ENCODE measurements around the gene GAL3ST1. TPM values are rescaled to one million over a fixed set of nuclear protein-coding genes. Genes with fewer than 3 reads are reported as not detected.

GAL3ST1 gene
- total RNA-seq, 1 experiment from 2014 or later, result 8.9 TPM

GRCh38 chr22:30531651-30532608 lies 42.5 kb downstream of the GAL3ST1 start:
- intact Hi-C loops (cut with micrococcal nuclease; ENCODE audit: unreplicated experiment), result no loop called here
- ChIA-PET POLR2A (interaction anchor here (0.6 kb wide), 1 partner anchor 22 kb away, joined by 3 read pairs; no protein-coding TSS in a partner anchor), CTCF (interaction anchor here (0.6 kb wide), 1 partner anchor 104 kb away, joined by 4 read pairs; the partner anchor contains the start of gene SLC35E4)
- H3K9me3 ChIP-seq, result no peaks in the 10 kb centered on the region
- no peaks in the 10 kb centered on the region for H3K4me1 ChIP-seq
- DNase-seq, result no peak
- no peaks in the 10 kb centered on the region for H3K27me3 ChIP-seq (replicated peaks; ENCODE audit: control insufficient read depth, insufficient read depth, low read length)
- Mint-ChIP-seq H3K4me1 (ENCODE audit: low read depth, unreplicated experiment) (no peaks in the 10 kb centered on the region), H3K27ac (ENCODE audit: unreplicated experiment) (no peak overlapping the region), H3K9me3 (ENCODE audit: unreplicated experiment) (no peaks in the 10 kb centered on the region), H3K36me3 (ENCODE audit: insufficient read depth, unreplicated experiment) (no peaks in the 10 kb centered on the region), H3K27me3 (ENCODE audit: insufficient read depth, unreplicated experiment) (peaks cover 3% of the 10 kb centered on the region), H3K4me3 (ENCODE audit: unreplicated experiment) (no peak overlapping the region)
- no peaks in the 10 kb centered on the region for H3K36me3 ChIP-seq (ENCODE audit: control insufficient read depth, insufficient read depth, low read length)
- no peak for TF ChIP-seq CTCF (IDR thresholded peaks at IDR 0.05; ENCODE audit: insufficient read depth in 1 of 2, low read depth in 1 of 2, low read length in 1 of 2, severe bottlenecking in 1 of 2, unreplicated experiment in 1 of 2)
- no TSS peak for BruUV-seq (replicated peaks)
- H3K4me3 ChIP-seq (ENCODE audit: low read depth, low read length), result no peak overlapping the region

- no peaks in the 10 kb centered on the region for H3K9me3 Mint-ChIP-seq (ENCODE audit: unreplicated experiment)
- Histone ChIP-seq H3K36me3 (ENCODE audit: control insufficient read depth, insufficient read depth, low read length) (no peaks in the 10 kb centered on the region), H3K4me3 (ENCODE audit: low read depth, low read length) (no peak overlapping the region), H3K9me3 (no peaks in the 10 kb centered on the region), H3K4me1 (no peaks in the 10 kb centered on the region), H3K27me3 (replicated peaks; ENCODE audit: control insufficient read depth, insufficient read depth, low read length) (no peaks in the 10 kb centered on the region)
- H3K27ac Mint-ChIP-seq (ENCODE audit: unreplicated experiment), result no peak overlapping the region
- no peaks in the 10 kb centered on the region for H3K36me3 Mint-ChIP-seq (ENCODE audit: insufficient read depth, unreplicated experiment)
- H3K4me3 Mint-ChIP-seq (ENCODE audit: unreplicated experiment), result no peak overlapping the region
- no TSS peak for BruUV-seq (replicated peaks)
- CTCF ChIA-PET, result no interaction called here
- intact Hi-C loops (cut with micrococcal nuclease; ENCODE audit: unreplicated experiment), result no loop called here
- POLR2A ChIA-PET, result no interaction called here
- DNase-seq, result no peak
- no peaks in the 10 kb centered on the region for H3K4me1 Mint-ChIP-seq (ENCODE audit: low read depth, unreplicated experiment)
- H3K27me3 Mint-ChIP-seq (ENCODE audit: insufficient read depth, unreplicated experiment), result peaks cover 12% of the 10 kb centered on the region
- TF ChIP-seq CTCF (IDR thresholded peaks at IDR 0.05; ENCODE audit: insufficient read depth in 1 of 2, low read depth in 1 of 2, low read length in 1 of 2, severe bottlenecking in 1 of 2, unreplicated experiment in 1 of 2), result no peak
These were observed 47.8 kb downstream of the GAL3ST1 start for GRCh38 chr22:30526656-30527055.

- Histone ChIP-seq H3K36me3 (ENCODE audit: control insufficient read depth, insufficient read depth, low read length) (no peaks in the 10 kb centered on the region), H3K4me3 (ENCODE audit: low read depth, low read length) (no peak overlapping the region), H3K4me1 (no peaks in the 10 kb centered on the region), H3K27me3 (replicated peaks; ENCODE audit: control insufficient read depth, insufficient read depth, low read length) (no peaks in the 10 kb centered on the region), H3K9me3 (no peaks in the 10 kb centered on the region)
- H3K4me3 Mint-ChIP-seq (ENCODE audit: unreplicated experiment), result no peak overlapping the region
- ChIA-PET POLR2A (no interaction called here), CTCF (no interaction called here)
- no TSS peak for BruUV-seq (replicated peaks)
- no peaks in the 10 kb centered on the region for H3K36me3 Mint-ChIP-seq (ENCODE audit: insufficient read depth, unreplicated experiment)
- DNase-seq, result no peak
- H3K27ac Mint-ChIP-seq (ENCODE audit: unreplicated experiment), result no peak overlapping the region
- peaks cover 15% of the 10 kb centered on the region for H3K27me3 Mint-ChIP-seq (ENCODE audit: insufficient read depth, unreplicated experiment)
- no peaks in the 10 kb centered on the region for H3K4me1 Mint-ChIP-seq (ENCODE audit: low read depth, unreplicated experiment)
- intact Hi-C loops (cut with micrococcal nuclease; ENCODE audit: unreplicated experiment), result no loop called here
- TF ChIP-seq CTCF (IDR thresholded peaks at IDR 0.05; ENCODE audit: insufficient read depth in 1 of 2, low read depth in 1 of 2, low read length in 1 of 2, severe bottlenecking in 1 of 2, unreplicated experiment in 1 of 2), result no peak
- no peaks in the 10 kb centered on the region for H3K9me3 Mint-ChIP-seq (ENCODE audit: unreplicated experiment)
These were observed 50.6 kb downstream of the GAL3ST1 start for GRCh38 chr22:30523646-30524489.
